CD14-positive monocyte (primary cell): ENCODE measurements around the gene ISX. TPM values are rescaled to one million over a fixed set of nuclear protein-coding genes. Genes with fewer than 3 reads are reported as not detected.
A peak's percentile ranks its signal among the peaks of the same experiment; 100 is the strongest.

Source experiments
- DNase-seq, 3 donors: peaks; one replicate each; pipeline ENCODE4 v3.0.0-alpha.2; 2011 to 2022
- H2AFZ ChIP-seq: 2 replicates; pipeline ENCODE4 v1.6.0; 2012; ENCODE audit warnings: mild to moderate bottlenecking, low read depth, low read length, inconsistent platforms; ENCODE audit not compliant: insufficient read depth, poor library complexity, severe bottlenecking
- H3K27ac ChIP-seq, 2 donors: 1 replicate in 1 of 2; 2 replicates in 1 of 2; pipeline ENCODE4 v1.5.1; 2012 to 2013; ENCODE audit warnings: low read length in 2 of 2, control low read depth in 1 of 2, inconsistent platforms in 1 of 2, low read depth in 1 of 2, mild to moderate bottlenecking in 1 of 2
- H3K27me3 ChIP-seq, 2 donors: one replicate each; pipeline versions ENCODE4 v1.6.0 to v1.6.1; 2011 to 2013; ENCODE audit warnings: low read length in 2 of 2; ENCODE audit not compliant: control insufficient read depth in 2 of 2, insufficient read depth in 2 of 2
- H3K36me3 ChIP-seq, 2 donors: replicated peaks in 1 of 2; 1 replicate in 1 of 2; 2 replicates in 1 of 2; pipeline versions ENCODE4 v1.5.1 to v1.6.1; 2012 to 2013; ENCODE audit warnings: low read length in 2 of 2, control low read depth in 1 of 2, inconsistent platforms in 1 of 2, mild to moderate bottlenecking in 1 of 2; ENCODE audit not compliant: insufficient read depth in 2 of 2, control insufficient read depth in 1 of 2
- H3K4me1 ChIP-seq, 2 donors: 1 replicate in 1 of 2; 2 replicates in 1 of 2; pipeline versions ENCODE4 v1.5.1 to v1.6.1; 2012 to 2013; ENCODE audit warnings: low read length in 2 of 2, control low read depth in 1 of 2, inconsistent platforms in 1 of 2, mild to moderate bottlenecking in 1 of 2, moderate library complexity in 1 of 2; ENCODE audit not compliant: insufficient read depth in 2 of 2, control insufficient read depth in 1 of 2
- H3K4me2 ChIP-seq: replicated peaks from 2 replicates; pipeline ENCODE3; 2012; ENCODE audit warnings: low read length, moderate library complexity, mild to moderate bottlenecking; ENCODE audit not compliant: poor library complexity, severe bottlenecking; ENCODE audit errors: extremely low read depth
- H3K4me3 ChIP-seq, 3 experiments: fragments of 200-600 bp in 1 of 3; sonication (generic) in 1 of 3; replicated peaks in 1 of 3; 1 replicate in 2 of 3; 2 replicates in 1 of 3; pipeline ENCODE4 v1.5.1; 2011 to 2013; ENCODE audit warnings: low read length in 3 of 3, mild to moderate bottlenecking in 3 of 3, control low read depth in 2 of 3, low read depth in 2 of 3, inconsistent platforms in 1 of 3, moderate library complexity in 1 of 3
- H3K79me2 ChIP-seq: 2 replicates; pipeline ENCODE4 v1.6.0; 2012; ENCODE audit warnings: mild to moderate bottlenecking, control low read depth, inconsistent platforms, low read length, moderate library complexity; ENCODE audit not compliant: insufficient read depth
- H3K9ac ChIP-seq: 2 replicates; pipeline ENCODE4 v1.6.0; 2017; ENCODE audit warnings: low read length, mild to moderate bottlenecking; ENCODE audit not compliant: insufficient read depth, poor library complexity, severe bottlenecking
- H3K9me3 ChIP-seq, 2 donors: replicated peaks in 1 of 2; 1 replicate in 1 of 2; 2 replicates in 1 of 2; pipeline versions ENCODE4 v1.5.1 to v1.6.1; 2012 to 2013; ENCODE audit warnings: low read length in 2 of 2, control low read depth in 1 of 2; ENCODE audit not compliant: control insufficient read depth in 1 of 2, insufficient read depth in 1 of 2
- H4K20me1 ChIP-seq: 2 replicates; pipeline ENCODE4 v1.6.0; 2012; ENCODE audit warnings: mild to moderate bottlenecking, low read length, control low read depth, moderate library complexity; ENCODE audit not compliant: insufficient read depth
- H3K27ac Mint-ChIP-seq, 7 donors: one replicate each; pipeline ENCODE4 v1.8.0; 2020; ENCODE audit warnings: mild to moderate bottlenecking in 7 of 7, mixed read lengths in 7 of 7, moderate library complexity in 6 of 7, inconsistent platforms in 2 of 7
- H3K27me3 Mint-ChIP-seq, 3 donors: one replicate each; pipeline ENCODE4 v1.8.0; 2021 to 2022; ENCODE audit warnings: low read depth in 3 of 3, mild to moderate bottlenecking in 3 of 3, mixed read lengths in 3 of 3, moderate library complexity in 3 of 3, inconsistent platforms in 1 of 3
- H3K36me3 Mint-ChIP-seq, 2 donors: one replicate each; pipeline ENCODE4 v1.8.0; 2020; ENCODE audit warnings: mixed read lengths in 2 of 2, inconsistent platforms in 1 of 2, mild to moderate bottlenecking in 1 of 2
- H3K4me1 Mint-ChIP-seq: one replicate; pipeline ENCODE4 v1.8.0; 2020; ENCODE audit warnings: mild to moderate bottlenecking, mixed read lengths
- H3K4me3 Mint-ChIP-seq, 2 donors: one replicate each; pipeline ENCODE4 v1.8.0; 2020; ENCODE audit warnings: mild to moderate bottlenecking in 2 of 2, mixed read lengths in 2 of 2, moderate library complexity in 1 of 2
- H3K9me3 Mint-ChIP-seq, 7 donors: one replicate each; pipeline ENCODE4 v1.8.0; 2020 to 2022; ENCODE audit warnings: mixed read lengths in 7 of 7, mild to moderate bottlenecking in 6 of 7, moderate library complexity in 6 of 7, inconsistent platforms in 2 of 7
- CTCF ChIP-seq: fragments of 200-600 bp; IDR thresholded peaks from one replicate; pipeline ENCODE4 v1.8.0; 2022; ENCODE audit warnings: antibody characterized with exemption, mild to moderate bottlenecking
- WGBS: methylation state at CpG from one replicate; pipeline ENCODE4 v1.1.5; 2013; ENCODE audit warnings: missing lambda C conversion rate; ENCODE audit not compliant: insufficient coverage; 5-methylcytosine and 5-hydroxymethylcytosine counted together
- intact Hi-C, 2 donors: fragments of 100-400 bp; cut with micrococcal nuclease; formaldehyde crosslinking; loops; one replicate each; pipeline versions ENCODE4 v1.15.0 to v1.15.1; 2023
- polyA plus RNA-seq, 3 donors: library from polyadenylated mRNA; depleted of rRNA in 1 of 3; unstranded in 2 of 3; stranded (reverse) in 1 of 3; fragments of 300-500 nt in 2 of 3; fragments of >200 nt in 1 of 3; fragmentation: Illumina TruSeq in 2 of 3; gene quantifications; 1 replicate in 2 of 3; 2 replicates in 1 of 3; pipeline ENCODE4 v1.2.3, GENCODE V29; 2012 to 2021

Gene ISX
- polyA plus RNA-seq, 3 donors = not detected

DNA sequence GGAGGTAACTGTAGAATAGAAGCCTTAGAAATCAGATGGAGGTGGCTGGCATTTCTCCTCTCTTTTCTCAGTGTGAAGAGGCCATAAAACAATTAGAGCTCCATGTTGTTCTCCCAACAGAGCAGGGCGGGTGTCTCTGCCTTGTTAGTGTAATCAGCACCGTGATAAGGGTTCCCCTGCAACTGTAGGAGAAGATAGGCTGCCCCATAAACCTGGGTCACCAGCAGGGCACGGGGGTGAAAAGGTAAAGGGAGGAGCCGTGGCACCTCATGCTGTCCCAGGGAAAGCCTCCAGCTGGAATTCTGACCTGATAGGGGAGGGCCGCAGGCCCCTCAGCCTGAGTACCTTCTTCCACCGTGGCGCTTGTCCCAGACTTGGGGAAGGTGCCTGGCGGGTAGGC lies 68.7 kb downstream of the ISX start:
- no peaks in the 10 kb centered on the region for H3K4me1 ChIP-seq
- DNase-seq = no peak
- H3K27ac Mint-ChIP-seq = no peak overlapping the region
- H3K4me3 Mint-ChIP-seq = no peak overlapping the region
- WGBS = 33% methylated on average over 3 of the region's 8 CpGs
- H3K9me3 ChIP-seq = no peaks in the 10 kb centered on the region
- no peak overlapping the region for H3K4me2 ChIP-seq
- no peaks in the 10 kb centered on the region for H4K20me1 ChIP-seq
- no peak overlapping the region for H3K9ac ChIP-seq
- H3K27me3 Mint-ChIP-seq = peaks cover 13 to 22% (median 17%) of the 10 kb centered on the region in 3 donors
- no peaks in the 10 kb centered on the region for H3K36me3 Mint-ChIP-seq
- no peak overlapping the region for H2AFZ ChIP-seq
- peaks cover 0 to 8% of the 10 kb centered on the region in 2 donors for H3K27me3 ChIP-seq
- intact Hi-C loops = no loop called here
- H3K79me2 ChIP-seq = no peaks in the 10 kb centered on the region
- peaks cover 0 to 3% (median 0%) of the 10 kb centered on the region in 7 donors for H3K9me3 Mint-ChIP-seq
- no peak overlapping the region for H3K4me3 ChIP-seq
- no peak for TF ChIP-seq CTCF
- no peaks in the 10 kb centered on the region for H3K36me3 ChIP-seq
- no peak overlapping the region for H3K27ac ChIP-seq
- no peaks in the 10 kb centered on the region for H3K4me1 Mint-ChIP-seq

GRCh38 chr22:35135165-35135564 lies 69.2 kb downstream of the ISX start:
- H3K4me1 Mint-ChIP-seq = no peaks in the 10 kb centered on the region
- H3K27me3 Mint-ChIP-seq = peaks cover 13 to 22% (median 17%) of the 10 kb centered on the region in 3 donors
- no peak overlapping the region for H3K4me2 ChIP-seq

More at GRCh38 chr22:35135165-35135564, 69.2 kb downstream of the ISX start:
- TF ChIP-seq CTCF = no peak
- Mint-ChIP-seq H3K4me3 (no peak overlapping the region), H3K27ac (peak overlapping the region in 1 of 7 donors; percentile 44), H3K36me3 (no peaks in the 10 kb centered on the region), H3K9me3 (peaks cover 0 to 3% (median 0%) of the 10 kb centered on the region in 7 donors)
- Histone ChIP-seq H3K27ac (no peak overlapping the region), H3K27me3 (peaks cover 0 to 8% of the 10 kb centered on the region in 2 donors), H3K36me3 (no peaks in the 10 kb centered on the region), H3K9ac (no peak overlapping the region), H2AFZ (no peak overlapping the region), H3K4me3 (no peak overlapping the region), H3K79me2 (no peaks in the 10 kb centered on the region), H3K4me1 (no peaks in the 10 kb centered on the region), H3K9me3 (no peaks in the 10 kb centered on the region), H4K20me1 (no peaks in the 10 kb centered on the region)
- no CpG with 5 or more reads among the region's 5 CpGs for WGBS
- intact Hi-C loops = no loop called here
- no peak for DNase-seq

Other genes starting within 250 kb of the ISX start
- gene HMGXB4, start 191.3 kb downstream of the ISX start, polyA plus RNA-seq = 10 to 100 TPM in 1 of 3 donors, 1 to 10 TPM in 2; 6.3 to 11.4 (median 8.1) TPM
- 100 to 1,000 TPM in 2 of 3 donors, 10 to 100 TPM in 1; 80.5 to 167 (median 120) TPM for gene TOM1, start 233.7 kb downstream of the ISX start, polyA plus RNA-seq